GM12865 (cell line): ENCODE data around the gene DPF3.

Source experiments
- DNase-seq: peaks from one replicate; pipeline ENCODE4 v3.0.0; 2010; ENCODE audit warnings: low read depth
- H3K4me3 ChIP-seq: 2 replicates; pipeline ENCODE4 v1.5.1; 2011; ENCODE audit warnings: mild to moderate bottlenecking, low read depth, low read length, control low read depth
- TF ChIP-seq, protein P1 (sequence below): IDR thresholded peaks from 2 replicates; pipeline ENCODE4 v1.5.1; 2011; ENCODE audit warnings: low read length, control low read depth, low read depth, inconsistent platforms; ENCODE audit not compliant: insufficient read depth; ENCODE audit errors: missing control alignments

Gene DPF3

GRCh38 chr14:72723858-72724530, 169.9 kb downstream of the DPF3 start:
- DNase-seq: no peak
- H3K4me3 ChIP-seq: no peak overlapping the region
- TF ChIP-seq, protein P1, sequence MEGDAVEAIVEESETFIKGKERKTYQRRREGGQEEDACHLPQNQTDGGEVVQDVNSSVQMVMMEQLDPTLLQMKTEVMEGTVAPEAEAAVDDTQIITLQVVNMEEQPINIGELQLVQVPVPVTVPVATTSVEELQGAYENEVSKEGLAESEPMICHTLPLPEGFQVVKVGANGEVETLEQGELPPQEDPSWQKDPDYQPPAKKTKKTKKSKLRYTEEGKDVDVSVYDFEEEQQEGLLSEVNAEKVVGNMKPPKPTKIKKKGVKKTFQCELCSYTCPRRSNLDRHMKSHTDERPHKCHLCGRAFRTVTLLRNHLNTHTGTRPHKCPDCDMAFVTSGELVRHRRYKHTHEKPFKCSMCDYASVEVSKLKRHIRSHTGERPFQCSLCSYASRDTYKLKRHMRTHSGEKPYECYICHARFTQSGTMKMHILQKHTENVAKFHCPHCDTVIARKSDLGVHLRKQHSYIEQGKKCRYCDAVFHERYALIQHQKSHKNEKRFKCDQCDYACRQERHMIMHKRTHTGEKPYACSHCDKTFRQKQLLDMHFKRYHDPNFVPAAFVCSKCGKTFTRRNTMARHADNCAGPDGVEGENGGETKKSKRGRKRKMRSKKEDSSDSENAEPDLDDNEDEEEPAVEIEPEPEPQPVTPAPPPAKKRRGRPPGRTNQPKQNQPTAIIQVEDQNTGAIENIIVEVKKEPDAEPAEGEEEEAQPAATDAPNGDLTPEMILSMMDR: no peak

- no peak overlapping the region for H3K4me3 ChIP-seq
- DNase-seq: no peak
- TF ChIP-seq, protein P1: no peak
Observed at GRCh38 chr14:72722201-72722785, 171.6 kb downstream of the DPF3 start.

DNA sequence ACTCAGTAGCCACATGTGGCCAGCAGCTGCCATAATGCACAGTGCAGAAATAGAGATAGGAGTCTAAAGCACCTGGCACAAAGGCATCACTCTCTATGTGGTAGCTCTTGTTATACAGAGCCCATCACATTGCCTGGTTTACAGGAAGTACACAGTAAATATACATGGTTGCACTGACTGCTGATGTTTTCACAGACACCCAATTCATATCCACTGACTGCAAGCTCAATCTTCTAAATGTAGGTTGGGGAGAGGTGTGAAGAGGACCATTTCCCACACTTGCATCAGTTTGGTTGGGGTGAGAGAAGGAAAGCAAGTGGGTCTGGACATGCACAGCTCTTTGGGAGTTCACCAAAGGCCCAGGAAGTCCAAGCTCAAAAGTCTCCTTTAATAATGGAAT, 172.8 kb downstream of the DPF3 start:
- TF ChIP-seq, protein P1: no peak
- H3K4me3 ChIP-seq: no peak overlapping the region
- DNase-seq: no peak

DNA sequence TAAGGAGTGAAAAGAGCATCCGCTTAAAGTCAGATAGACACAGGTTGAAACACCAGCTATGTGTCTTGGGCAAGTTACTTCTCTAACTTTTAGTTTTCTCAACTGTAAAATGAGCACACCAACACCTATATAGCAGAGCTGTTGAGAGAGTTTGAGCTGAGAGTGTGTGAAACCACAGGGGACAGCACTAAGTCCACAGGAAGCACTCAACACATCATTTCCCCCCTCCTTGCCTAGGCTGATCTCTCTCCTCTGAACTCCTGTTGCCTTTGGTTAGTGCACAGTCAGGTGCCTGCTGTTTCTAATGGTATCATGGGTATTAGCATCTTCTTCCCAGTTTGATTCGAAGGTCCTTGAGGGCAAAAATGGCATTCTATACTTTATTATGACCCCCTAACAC, 176.7 kb downstream of the DPF3 start:
- no peak for DNase-seq
- no peak overlapping the region for H3K4me3 ChIP-seq
- TF ChIP-seq, protein P1: no peak

DNA sequence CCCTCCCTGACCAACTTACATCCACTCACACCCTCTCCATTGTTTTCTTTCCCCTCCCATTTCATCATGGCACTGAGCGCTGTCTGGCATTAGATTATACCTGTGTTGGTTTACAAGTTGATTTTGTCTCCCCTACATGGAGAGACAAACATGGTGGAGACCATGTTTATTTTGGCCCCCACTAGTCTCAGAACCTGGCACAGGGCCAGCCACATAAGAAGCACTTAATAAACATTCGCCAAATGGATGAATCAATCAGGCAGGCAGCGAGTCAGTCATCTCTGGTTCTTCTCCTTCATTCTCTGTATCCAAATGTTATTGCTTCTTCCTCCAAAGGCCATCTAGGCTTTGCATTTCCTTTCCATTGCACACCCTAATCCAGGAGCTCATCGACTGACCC, 177.4 kb downstream of the DPF3 start:
- H3K4me3 ChIP-seq: no peak overlapping the region
- TF ChIP-seq, protein P1: no peak
- no peak for DNase-seq

DNA sequence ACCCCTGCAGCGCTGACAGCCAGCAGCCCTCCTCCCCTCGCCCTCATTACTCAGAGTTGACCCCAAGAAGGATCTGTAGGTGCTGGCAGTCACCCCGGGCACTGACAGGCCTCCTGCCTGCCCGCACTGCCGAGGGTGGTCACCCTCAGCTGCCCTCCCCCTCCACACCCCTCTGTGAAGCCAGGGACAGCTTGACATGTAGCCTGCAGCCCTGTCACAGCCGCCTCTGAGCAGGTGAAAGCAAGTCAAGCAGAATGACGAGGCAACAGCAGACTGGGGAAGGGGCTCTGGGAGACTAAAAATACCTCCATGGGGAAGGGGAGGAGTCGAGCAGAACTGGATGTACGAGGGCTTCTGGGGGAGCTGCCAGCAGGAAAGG, 178.1 kb downstream of the DPF3 start:
- no peak for DNase-seq
- no peak overlapping the region for H3K4me3 ChIP-seq
- TF ChIP-seq, protein P1: no peak
